SK-N-SH treated with all-trans-retinoic acid at 6 μM for 48 hours (cell line): Measurements from ENCODE around the gene NDUFS8.

Source experiments
- ARNTL ChIP-seq: fragments of 450-650 bp; formaldehyde crosslinking; IDR thresholded peaks from 2 replicates; pipeline ENCODE4 v1.5.0; 2020; ENCODE audit warnings: low read depth, mild to moderate bottlenecking, moderate library complexity, borderline replicate concordance
- CSDC2 ChIP-seq: fragments of 250-450 bp; sonication (Bioruptor Pico); IDR thresholded peaks from 2 replicates; pipeline ENCODE4 v1.5.0; 2020; ENCODE audit warnings: mild to moderate bottlenecking, moderate library complexity
- OSR1 ChIP-seq: fragments of 250-450 bp; sonication (Bioruptor Pico); IDR thresholded peaks from 2 replicates; pipeline ENCODE4 v1.8.0; 2022; ENCODE audit warnings: moderate library complexity, mild to moderate bottlenecking, inconsistent platforms
- RARB ChIP-seq: fragments of 250-450 bp; sonication (Bioruptor Pico); IDR thresholded peaks from 2 replicates; pipeline ENCODE4 v1.8.0; 2021; ENCODE audit warnings: mild to moderate bottlenecking, moderate library complexity
- SNAI2 ChIP-seq: fragments of 250-450 bp; sonication (Bioruptor Pico); IDR thresholded peaks from 2 replicates; pipeline ENCODE4 v1.5.0; 2020; ENCODE audit warnings: mild to moderate bottlenecking, moderate library complexity
- TCF4 ChIP-seq: fragments of 250-450 bp; sonication (Bioruptor Pico); IDR thresholded peaks from 2 replicates; pipeline ENCODE4 v1.8.0; 2021; ENCODE audit warnings: mild to moderate bottlenecking, moderate library complexity, borderline replicate concordance
- ZFP3 ChIP-seq: fragments of 250-450 bp; sonication (Bioruptor Pico); IDR thresholded peaks from 2 replicates; pipeline ENCODE4 v1.5.0; 2020; ENCODE audit warnings: mild to moderate bottlenecking, moderate library complexity
- ZNF70 ChIP-seq: fragments of 450-650 bp; formaldehyde crosslinking; IDR thresholded peaks from 2 replicates; pipeline ENCODE4 v1.5.0; 2020; ENCODE audit warnings: mild to moderate bottlenecking, moderate library complexity
- ZNF8 ChIP-seq: fragments of 450-650 bp; formaldehyde crosslinking; IDR thresholded peaks from 2 replicates; pipeline ENCODE4 v1.5.0; 2020; ENCODE audit warnings: mild to moderate bottlenecking, moderate library complexity
- TF ChIP-seq, protein P1 (sequence below): fragments of 250-450 bp; sonication (Bioruptor Pico); IDR thresholded peaks from 2 replicates; pipeline ENCODE4 v1.5.0; 2020; ENCODE audit warnings: mild to moderate bottlenecking, moderate library complexity
- TF ChIP-seq, protein P2 (sequence below): fragments of 250-450 bp; sonication (Bioruptor Pico); IDR thresholded peaks from 2 replicates; pipeline ENCODE4 v1.8.0; 2020; ENCODE audit warnings: mild to moderate bottlenecking, moderate library complexity, borderline replicate concordance
- TF ChIP-seq, protein P3 (sequence below): fragments of 250-450 bp; sonication (Bioruptor Pico); IDR thresholded peaks from 2 replicates; pipeline ENCODE4 v1.5.1; 2021; ENCODE audit warnings: mild to moderate bottlenecking, moderate library complexity
- TF ChIP-seq, protein P4 (sequence below): fragments of 250-450 bp; sonication (Bioruptor Pico); IDR thresholded peaks from 2 replicates; pipeline ENCODE4 v1.5.1; 2020; ENCODE audit warnings: low read depth, mild to moderate bottlenecking, moderate library complexity

DNA sequence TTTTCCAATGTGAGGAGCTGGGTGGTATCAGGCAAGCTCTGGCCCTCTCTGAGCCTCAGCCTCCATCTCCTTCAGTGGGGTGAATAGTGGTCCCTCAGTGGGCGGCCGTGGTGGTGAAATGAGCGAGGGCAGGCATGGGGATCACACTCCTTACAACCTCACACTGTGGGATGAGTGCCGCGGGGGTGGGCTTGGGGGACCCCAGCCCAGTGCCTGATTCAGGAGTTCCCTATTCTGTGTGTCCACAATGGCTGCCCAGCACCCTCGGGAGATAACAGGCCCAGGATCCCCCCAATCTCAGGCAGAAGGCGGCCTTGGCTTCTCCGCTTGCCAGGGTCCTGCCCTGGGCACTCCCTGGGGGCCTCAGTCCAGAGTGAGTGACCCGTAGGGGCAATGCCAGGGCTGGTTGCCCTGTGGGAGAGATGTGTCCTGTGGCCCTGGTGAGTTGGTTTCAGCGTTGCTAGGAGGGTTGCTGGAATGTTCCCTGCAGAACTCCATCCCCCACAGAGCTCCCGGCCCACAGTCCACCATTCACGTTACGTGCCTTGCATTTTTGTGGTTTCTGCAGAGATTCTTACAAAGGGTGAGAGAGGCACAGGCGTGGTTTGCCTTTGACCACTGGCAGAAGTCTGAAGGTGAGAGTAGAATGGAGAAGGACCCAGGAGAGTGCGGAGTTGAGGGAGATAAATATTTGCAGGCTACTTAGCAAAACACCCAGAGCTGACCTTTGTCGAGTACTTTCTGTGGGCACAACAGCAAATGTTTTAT lies 17.5 kb upstream of the NDUFS8 start:
- TF ChIP-seq ARNTL, result no peak
- no peak for TF ChIP-seq TCF4
- TF ChIP-seq, protein P1, sequence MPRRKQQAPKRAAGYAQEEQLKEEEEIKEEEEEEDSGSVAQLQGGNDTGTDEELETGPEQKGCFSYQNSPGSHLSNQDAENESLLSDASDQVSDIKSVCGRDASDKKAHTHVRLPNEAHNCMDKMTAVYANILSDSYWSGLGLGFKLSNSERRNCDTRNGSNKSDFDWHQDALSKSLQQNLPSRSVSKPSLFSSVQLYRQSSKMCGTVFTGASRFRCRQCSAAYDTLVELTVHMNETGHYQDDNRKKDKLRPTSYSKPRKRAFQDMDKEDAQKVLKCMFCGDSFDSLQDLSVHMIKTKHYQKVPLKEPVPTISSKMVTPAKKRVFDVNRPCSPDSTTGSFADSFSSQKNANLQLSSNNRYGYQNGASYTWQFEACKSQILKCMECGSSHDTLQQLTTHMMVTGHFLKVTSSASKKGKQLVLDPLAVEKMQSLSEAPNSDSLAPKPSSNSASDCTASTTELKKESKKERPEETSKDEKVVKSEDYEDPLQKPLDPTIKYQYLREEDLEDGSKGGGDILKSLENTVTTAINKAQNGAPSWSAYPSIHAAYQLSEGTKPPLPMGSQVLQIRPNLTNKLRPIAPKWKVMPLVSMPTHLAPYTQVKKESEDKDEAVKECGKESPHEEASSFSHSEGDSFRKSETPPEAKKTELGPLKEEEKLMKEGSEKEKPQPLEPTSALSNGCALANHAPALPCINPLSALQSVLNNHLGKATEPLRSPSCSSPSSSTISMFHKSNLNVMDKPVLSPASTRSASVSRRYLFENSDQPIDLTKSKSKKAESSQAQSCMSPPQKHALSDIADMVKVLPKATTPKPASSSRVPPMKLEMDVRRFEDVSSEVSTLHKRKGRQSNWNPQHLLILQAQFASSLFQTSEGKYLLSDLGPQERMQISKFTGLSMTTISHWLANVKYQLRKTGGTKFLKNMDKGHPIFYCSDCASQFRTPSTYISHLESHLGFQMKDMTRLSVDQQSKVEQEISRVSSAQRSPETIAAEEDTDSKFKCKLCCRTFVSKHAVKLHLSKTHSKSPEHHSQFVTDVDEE (CRISPR knock-in tag), result no peak
- TF ChIP-seq ZNF70 (CRISPR knock-in tag), result no peak
- no peak for TF ChIP-seq OSR1 (CRISPR knock-in tag)
- TF ChIP-seq, protein P2, sequence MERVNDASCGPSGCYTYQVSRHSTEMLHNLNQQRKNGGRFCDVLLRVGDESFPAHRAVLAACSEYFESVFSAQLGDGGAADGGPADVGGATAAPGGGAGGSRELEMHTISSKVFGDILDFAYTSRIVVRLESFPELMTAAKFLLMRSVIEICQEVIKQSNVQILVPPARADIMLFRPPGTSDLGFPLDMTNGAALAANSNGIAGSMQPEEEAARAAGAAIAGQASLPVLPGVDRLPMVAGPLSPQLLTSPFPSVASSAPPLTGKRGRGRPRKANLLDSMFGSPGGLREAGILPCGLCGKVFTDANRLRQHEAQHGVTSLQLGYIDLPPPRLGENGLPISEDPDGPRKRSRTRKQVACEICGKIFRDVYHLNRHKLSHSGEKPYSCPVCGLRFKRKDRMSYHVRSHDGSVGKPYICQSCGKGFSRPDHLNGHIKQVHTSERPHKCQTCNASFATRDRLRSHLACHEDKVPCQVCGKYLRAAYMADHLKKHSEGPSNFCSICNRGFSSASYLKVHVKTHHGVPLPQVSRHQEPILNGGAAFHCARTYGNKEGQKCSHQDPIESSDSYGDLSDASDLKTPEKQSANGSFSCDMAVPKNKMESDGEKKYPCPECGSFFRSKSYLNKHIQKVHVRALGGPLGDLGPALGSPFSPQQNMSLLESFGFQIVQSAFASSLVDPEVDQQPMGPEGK, result 0 out of 2 replicates have a peak, but pooled peaks have one; percentile 17
- no peak for TF ChIP-seq SNAI2 (CRISPR knock-in tag)
- TF ChIP-seq ZNF8 (CRISPR knock-in tag), result no peak
- no peak for TF ChIP-seq RARB
- TF ChIP-seq ZFP3, result no peak
- peak; percentile 32; the same call in 1 of the 2 replicates for TF ChIP-seq CSDC2
- TF ChIP-seq, protein P3, sequence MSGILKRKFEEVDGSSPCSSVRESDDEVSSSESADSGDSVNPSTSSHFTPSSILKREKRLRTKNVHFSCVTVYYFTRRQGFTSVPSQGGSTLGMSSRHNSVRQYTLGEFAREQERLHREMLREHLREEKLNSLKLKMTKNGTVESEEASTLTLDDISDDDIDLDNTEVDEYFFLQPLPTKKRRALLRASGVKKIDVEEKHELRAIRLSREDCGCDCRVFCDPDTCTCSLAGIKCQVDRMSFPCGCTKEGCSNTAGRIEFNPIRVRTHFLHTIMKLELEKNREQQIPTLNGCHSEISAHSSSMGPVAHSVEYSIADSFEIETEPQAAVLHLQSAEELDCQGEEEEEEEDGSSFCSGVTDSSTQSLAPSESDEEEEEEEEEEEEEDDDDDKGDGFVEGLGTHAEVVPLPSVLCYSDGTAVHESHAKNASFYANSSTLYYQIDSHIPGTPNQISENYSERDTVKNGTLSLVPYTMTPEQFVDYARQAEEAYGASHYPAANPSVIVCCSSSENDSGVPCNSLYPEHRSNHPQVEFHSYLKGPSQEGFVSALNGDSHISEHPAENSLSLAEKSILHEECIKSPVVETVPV, result no peak
- TF ChIP-seq, protein P4, sequence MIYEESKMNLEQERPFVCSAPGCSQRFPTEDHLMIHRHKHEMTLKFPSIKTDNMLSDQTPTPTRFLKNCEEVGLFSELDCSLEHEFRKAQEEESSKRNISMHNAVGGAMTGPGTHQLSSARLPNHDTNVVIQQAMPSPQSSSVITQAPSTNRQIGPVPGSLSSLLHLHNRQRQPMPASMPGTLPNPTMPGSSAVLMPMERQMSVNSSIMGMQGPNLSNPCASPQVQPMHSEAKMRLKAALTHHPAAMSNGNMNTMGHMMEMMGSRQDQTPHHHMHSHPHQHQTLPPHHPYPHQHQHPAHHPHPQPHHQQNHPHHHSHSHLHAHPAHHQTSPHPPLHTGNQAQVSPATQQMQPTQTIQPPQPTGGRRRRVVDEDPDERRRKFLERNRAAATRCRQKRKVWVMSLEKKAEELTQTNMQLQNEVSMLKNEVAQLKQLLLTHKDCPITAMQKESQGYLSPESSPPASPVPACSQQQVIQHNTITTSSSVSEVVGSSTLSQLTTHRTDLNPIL, result no peak
